COLO668 (cell line): ENCODE results near the gene S100A8.
"Not testable (repeated sequence)": the region's sequence is repeated elsewhere in the genome, so short reads cannot be mapped to it uniquely, and the experiment has no call there.

Experiments used
- DNase-seq: peaks from one replicate; lab custom pipeline; 2025; ENCODE audit not compliant: unreplicated experiment; lab: John Stamatoyannopoulos, UW

Gene S100A8

DNA sequence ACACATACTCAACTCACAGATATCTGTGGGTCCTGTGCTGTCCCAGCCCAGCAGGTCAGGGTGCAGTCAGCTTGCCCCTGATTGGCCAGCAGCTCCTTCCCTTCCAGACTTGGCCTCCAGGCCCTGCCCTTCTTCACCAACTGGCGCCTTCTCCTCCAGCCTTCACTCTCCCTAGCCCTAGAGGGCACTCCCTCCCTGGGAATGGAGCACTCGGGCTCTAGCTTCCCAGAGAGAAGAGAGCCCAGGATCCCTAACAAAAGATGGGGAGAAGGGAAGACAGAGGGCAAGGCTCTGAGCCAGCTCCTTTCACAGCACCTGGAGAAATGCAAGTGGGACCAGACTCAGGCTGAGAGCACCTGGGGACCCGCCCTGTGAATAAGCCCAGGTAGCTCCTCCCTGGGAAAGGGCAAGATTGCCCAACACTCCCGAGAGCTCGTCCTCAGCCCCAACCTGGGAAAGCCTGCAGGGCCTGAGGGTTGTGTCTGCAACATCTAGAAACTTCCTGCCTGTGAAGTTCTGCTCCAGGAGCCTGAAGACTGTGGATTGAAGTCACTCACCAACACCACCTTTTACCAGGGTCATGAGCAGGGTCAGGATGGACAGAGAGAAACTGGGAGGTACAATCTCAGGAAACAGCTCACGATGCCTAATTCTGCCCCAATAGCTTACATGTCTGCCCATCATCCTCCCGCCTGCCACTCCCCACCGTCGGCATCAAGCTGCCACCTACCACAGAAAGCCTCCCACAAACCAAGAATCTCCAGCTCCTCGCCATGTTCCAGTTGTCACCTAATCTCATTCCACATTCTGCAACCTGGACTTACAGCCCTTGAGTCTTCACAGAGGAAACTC, 42.1 kb downstream of the S100A8 start, which contains the start of gene PGLYRP4:
PGLYRP4 (minus strand) TSS at position 331 of the 852 bp plus-strand sequence. CDS start 909 bp downstream, outside the sequence.
- no peak for DNase-seq

DNA sequence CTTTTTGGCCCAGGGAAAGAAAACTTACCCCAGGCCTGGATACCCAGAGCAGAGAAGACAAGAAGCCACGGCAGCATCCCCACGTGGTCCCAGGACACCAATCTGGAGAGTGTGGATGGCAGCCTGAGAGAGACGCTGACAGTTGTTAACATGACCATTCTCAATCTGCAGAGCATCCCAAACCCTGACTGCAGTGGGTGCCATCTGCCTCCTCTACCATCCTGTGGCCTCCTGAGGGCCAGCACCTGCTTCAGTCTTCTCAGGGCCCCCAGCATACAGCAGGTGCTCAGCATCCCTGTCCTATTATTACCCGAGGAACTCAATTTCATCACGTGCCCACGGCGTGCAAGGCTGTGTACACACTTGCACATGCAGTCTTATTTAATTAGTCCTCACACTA, 43.0 kb downstream of the S100A8 start:
- peak; percentile 23 for DNase-seq

DNA sequence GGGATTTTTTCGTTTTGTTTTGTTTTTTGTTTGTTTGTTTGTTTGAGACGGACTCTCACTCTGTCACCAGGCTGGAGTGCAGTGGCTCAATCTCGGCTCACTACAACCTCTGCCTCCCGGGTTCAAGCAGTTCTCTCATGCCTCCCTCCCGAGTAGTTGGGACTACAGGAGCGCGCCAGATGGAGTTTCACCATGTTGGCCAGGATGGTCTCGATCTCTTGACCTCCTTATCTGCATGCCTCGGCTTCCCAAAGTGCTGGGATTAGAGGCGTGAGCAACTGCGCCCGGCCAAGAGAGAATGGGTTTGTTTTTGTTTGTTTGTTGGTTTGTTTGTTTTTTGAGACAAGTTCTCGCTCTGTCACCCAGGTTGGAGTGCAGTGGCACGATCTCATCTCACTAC, 43.8 kb downstream of the S100A8 start:
- not testable (repeated sequence) for DNase-seq

DNA sequence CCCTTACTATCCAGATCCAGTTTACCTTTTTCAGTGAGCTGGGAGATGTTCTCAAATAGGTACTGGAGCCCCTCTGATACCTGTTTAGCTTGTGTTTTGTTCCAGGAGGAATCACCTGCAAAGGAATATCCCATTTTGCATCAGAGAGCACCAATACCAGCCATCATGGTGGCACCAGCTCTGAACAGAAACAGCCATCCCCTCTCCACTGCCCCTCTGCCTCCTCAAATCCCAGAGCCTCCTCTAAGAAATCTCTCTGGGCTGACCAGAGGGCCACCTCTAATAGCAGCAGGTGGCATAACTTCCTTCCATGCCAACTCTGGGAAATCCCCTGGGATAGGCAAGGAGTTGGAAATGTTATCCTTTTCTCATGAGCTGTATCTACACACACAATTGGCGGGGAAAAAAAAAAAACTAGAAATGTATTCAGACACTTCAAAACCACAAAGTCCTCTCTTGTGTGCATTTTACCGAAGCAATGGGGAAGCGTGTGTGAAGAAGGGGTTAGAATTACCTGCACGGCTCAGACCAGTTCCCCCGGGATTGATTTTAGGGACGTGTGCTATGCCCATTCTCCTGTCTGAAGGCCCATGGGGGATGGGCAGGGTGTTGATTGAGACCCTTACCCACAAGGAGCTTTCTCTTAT, 44.7 kb downstream of the S100A8 start:
- DNase-seq, result peak; percentile 65

DNA sequence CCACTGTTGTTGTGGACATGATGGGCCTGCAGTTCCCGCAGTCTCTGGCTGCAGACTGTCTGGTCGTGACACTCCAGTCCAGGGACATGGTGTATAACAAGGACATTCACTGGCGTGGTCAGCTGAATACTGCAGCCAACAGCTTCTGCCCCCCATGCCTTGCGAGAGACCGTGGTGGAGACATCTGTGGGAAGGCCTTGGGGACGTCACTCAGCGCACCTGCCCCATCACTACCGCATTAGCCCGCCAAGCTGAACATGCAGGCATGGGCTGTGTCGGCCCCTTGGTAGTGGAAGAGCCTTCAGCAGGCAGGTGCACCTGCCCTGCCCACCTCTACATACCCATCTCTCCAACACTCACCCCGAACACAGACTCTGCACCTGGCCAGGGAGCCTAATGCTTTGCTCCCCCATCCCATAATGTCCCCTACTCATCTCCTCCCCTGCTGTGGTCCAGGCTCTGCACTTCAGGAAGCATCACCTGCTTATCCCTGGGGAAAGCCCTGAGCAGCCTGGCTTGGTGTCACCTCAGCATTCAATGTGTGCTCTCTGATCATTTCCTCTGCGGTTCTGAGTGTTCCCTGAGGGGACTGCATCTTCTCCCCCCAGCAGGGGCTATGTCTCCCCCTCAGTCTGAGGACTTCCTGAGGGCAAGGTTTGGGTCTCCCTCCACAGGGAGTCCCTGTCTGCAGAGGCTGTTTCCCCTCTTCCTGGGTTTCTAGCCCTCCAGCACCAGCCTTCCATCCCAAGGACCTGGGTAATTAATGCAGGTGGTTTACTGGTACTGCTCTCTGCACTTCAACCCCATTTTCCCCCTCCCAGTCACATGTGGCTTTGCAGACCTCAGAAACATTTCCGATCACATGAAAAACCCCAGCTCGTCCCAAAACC, 45.4 kb downstream of the S100A8 start:
- DNase-seq, result peak; percentile 84

DNA sequence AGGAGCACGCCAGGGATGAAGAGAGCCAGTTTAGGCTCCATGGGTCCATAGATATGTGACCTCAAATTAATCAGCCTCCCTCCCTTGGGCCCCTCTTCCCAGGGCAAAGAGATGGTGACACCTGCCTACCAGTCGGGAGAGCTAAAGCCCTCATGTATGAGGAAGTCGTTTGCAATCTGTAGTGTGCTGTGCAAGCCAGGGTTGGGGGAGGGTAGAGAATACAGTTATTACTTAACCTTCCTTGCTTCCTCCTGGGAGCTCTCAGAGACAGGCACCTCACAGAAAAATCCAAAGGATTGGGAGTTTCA, 46.2 kb downstream of the S100A8 start:
- peak; percentile 29 for DNase-seq

DNA sequence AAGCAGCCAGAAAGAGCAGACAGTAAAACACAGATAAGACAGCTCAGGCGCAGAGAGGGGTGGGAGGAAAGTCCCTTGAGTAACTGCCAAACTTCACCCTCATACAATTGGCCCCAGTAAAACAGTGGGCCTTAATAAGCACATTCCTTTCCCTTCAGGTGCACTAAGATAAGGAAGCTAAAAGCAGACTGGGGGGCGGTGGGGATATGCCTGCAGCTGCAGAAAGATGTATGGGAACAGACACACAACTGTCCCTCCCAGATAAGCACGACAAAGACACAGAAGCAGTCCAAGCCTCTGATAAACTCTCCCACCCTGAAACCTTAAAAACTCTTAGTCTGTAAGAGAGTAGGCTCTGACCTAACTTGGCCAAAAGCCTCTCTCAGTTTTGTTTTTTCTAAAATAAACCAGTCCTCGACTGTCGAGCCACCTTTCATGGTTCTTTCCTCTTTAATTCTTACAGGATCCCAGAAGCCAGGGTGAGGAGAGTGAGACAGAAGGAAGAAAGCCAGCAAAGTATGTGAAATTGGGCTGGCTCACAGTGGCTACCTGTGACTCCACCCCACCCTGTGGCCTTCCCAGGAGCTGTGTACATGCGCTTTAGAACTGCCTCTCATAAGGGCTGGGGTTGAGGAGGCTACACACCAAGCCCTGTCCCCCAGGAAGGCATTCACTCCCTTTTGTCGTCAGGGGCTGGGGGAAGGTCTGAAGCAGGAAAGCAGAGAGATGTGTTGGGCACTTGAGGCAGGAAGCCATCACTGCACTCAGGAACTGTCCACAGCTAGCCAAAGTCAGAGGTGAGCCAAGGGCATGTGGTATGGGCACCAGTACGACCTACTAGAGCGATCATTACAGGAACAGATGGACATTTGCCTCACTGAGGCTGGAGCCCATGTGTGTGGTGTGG, 46.8 kb downstream of the S100A8 start:
- DNase-seq, result no peak

DNA sequence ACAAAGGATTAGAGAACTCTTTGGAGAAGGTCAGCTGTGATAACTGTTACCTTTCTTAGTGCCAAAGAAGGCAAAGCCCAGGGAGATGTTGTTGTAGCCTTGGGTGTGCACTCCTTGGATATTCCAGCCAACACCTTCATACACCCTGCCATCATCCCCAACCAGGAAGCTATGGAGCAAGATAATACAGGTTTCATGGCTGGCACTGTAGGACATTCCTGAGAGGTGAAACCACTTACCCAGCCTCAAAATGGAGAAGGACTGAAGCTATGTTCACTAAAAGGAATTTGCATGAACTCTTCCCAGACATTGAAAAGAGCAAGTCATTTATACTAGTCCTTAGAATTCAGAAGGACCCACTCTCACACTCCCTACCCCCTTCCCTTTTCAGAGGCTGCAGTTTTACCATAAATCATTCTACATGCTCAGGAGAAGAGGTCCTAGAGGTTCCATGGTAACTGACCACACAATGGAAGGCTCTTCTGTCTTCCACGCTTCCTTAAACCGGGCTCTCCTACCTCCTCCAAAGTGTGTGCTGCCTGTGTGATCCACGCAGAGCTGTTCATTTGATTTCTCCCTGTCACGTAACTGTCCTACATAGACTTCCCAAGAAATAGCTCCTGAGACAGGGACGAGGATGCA, 47.7 kb downstream of the S100A8 start:
- no peak for DNase-seq

DNA sequence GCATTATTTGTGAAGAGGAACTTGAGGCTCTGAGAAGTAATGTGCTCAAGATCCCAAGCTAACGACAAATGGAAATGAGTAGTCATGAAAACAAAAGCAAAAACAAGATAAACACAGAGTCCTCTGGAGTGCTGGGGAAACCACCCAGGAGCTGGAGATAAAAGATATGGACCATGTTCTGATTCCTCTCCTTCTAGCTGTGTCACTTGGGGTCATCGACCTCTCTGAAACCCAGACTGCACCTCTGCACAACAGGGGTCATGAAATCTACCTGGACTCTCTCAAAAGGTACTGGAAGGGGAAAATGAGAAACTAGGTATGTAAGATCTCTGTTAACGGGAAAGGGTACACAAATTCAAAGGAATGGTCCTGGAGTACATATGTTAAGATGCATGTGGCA, 48.7 kb downstream of the S100A8 start:
- no peak for DNase-seq

DNA sequence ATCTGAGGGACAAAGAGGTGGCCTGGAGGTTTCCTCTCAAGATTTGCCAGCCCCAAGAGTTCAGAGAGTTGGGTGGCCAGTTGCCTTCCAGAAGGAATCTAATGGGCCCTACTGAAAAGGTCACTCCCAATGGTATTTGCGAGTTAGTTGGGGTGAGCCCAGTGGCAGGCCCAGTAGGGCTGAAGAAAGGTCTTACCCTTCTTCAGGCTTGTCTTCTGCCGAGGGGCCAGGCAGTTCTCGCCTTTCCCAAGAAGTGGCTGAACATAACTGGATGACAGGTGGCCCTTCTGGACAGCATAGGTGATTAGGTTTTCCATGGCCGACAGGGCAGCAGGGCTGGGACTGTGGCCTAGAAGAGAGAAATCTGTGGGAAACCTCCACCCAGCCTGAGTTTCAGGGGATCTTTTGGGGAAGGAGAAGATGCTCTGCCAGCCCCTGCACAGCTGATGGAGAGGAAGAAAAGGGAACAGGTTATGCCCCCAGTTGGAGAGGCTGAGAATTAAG, 49.4 kb downstream of the S100A8 start:
- DNase-seq, result no peak

DNA sequence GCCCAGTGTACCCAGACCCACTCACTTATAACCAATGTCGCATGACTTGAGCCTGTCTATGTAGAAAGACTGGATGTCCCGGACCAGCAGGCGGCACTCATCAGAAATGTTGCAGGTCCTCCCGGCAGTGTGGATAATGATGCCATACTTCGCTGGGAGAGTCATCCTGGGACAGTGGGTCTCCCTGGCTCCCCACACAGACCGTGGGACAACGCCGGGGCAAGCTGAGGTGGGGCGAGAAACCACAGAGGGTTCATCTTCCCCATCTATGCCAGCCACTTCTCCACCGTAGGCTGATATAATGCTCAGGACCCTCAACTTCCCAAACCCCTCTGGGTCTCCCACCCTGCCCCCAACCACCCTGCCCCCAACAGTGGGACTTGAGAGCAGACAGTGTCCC, 50.5 kb downstream of the S100A8 start:
- no peak for DNase-seq
